Placental epithelial cell (primary cell): ENCODE measurements around the gene CFD. TPM values are rescaled to one million over a fixed set of nuclear protein-coding genes. Genes with fewer than 3 reads are reported as not detected.

Experiments
- small RNA-seq: library from RNA; depleted of rRNA; stranded (forward); fragments of <200 nt; gene quantifications from one replicate; pipeline ENCODE3, GENCODE V24; 2012
- total RNA-seq: library from RNA; depleted of rRNA; stranded (reverse); fragments of >200 nt; gene quantifications from 2 replicates; pipeline ENCODE4 v1.2.3, GENCODE V29; 2012

Gene CFD
- total RNA-seq = 1.3 and 1.6 TPM in 2 replicates

GRCh38 chr19:858868-859843 lies at the start of gene CFD:
CFD (plus strand) TSS chr19:859664; CDS start chr19:859690, 26 bp downstream.

DNA sequence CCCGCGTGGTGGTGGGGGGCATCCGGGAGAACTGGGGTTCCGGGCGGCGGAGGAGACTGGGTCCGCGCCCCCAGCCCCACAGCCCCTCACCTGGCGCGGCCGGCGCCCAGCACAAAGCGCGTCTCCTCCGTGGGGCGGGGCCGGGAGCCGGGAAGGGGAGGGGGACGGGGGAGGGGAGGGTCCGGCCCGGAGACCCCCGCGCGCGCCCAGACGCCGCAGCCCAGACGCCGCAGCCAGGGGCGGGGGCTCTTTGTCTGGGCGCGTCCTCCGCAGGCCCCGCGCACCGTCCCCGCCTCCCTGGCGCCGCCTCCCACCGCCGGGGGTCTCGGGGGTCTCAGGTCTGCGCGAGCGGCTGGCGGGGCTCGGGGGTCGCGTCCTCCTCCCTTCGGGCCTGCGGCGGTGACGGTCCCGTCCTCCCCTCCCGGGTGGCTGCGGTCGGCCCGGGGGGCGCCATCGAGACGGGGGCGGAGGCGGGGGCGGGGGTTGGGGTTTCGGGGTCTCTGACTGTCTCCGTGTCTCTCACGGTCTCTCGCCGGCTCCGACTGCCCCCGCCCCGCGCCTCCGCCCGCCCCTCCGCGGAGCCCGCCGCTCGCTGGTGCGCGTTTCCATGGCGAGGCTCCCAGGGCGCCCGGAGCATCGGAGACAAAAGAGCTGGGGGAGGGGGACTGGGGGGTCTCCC lies 37.5 kb upstream of the CFD start, which contains the start of gene PLPPR3:
TSS of gene PLPPR3 (minus strand) at position 131 of the 679 bp plus-strand sequence. CDS start 396 bp downstream, outside the sequence.

DNA sequence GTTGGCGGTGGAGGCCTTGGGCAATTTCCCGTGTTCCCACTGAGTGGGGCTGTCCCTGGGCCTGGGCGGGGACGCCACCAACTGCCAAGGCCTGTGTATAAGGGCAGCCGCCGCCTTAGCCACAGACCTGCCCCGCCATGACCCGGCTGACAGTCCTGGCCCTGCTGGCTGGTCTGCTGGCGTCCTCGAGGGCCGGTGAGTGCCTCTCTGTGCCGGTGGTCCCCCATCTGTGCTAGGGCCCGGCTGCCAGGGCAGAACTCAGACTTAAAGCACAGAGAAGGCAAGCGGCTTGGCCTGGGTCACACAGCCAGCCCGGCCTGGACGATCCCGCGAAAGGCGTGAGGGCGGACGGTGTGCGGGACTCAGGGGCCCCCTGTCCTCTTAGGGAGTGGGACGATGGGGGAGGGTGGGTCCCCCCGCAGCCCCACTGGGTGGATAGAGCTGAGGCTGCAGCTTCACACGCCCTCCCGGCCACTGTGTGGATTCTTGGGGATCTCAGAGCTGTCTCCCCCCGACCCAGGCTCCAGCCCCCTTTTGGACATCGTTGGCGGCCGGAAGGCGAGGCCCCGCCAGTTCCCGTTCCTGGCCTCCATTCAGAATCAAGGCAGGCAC lies 31.6 kb upstream of the CFD start, which contains the start of gene AZU1:
TSS of gene AZU1 (plus strand) at position 128 of the 612 bp plus-strand sequence. CDS start at position 138, 10 bp downstream.

DNA sequence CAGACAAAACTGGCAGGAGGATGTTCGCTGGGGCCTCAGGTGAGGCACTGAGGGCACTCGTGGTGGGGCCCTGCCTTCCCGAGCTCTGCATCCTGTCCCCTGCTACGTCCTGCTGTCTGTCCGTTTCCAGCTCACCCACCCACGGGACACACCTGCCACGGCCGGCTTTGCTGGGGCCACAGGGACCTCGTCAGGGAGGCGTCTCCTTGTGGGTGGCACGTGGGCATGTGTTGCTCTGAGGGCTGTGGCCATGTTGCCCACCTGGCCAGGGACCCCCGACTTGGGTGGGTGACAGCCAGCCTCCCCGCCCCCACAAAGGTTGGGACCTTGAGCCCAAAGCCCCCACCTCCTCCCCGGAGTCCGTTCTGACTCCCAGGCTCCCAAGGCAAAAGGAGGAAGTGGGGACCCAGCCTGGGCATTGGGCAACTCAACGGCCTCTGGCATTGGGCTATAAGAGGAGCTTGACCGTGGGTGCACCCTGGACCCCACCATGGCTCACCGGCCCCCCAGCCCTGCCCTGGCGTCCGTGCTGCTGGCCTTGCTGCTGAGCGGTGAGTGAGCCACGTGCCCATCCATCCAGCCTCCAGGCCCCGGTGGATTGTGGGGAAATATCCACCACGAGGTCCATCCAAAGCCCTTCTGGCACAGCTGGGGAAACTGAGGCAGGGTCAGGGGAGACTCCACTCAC lies 18.8 kb upstream of the CFD start, which contains the start of gene PRTN3:
TSS of gene PRTN3 (plus strand) at position 481 of the 688 bp plus-strand sequence. CDS start at position 491, 10 bp downstream.

GRCh38 chr19:852136-853013 lies 7.1 kb upstream of the CFD start, which contains the start of gene ELANE:
ELANE (plus strand) TSS chr19:852303; CDS start chr19:852329, 26 bp downstream.

GRCh38 chr19:892894-893689 lies 33.6 kb downstream of the CFD start, which contains the start of the genes MED16 and RNU6-9:
MED16 (minus strand) TSS chr19:893187; CDS start chr19:891131, 2,056 bp downstream.
RNU6-9 (plus strand) TSS chr19:893484.

Small RNA genes within 50 kb of the gene (small RNA-seq; reads per million reads assigned to genes)
- not detected for gene MIR3187
- gene RNU6-9 = 6.2 reads per million, percentile 93 among the genes with 10 or more reads in this experiment

Other genes starting within 250 kb of the CFD start
- 20.0 and 23.4 TPM in 2 replicates for gene POLRMT, start 226.1 kb upstream of the CFD start, total RNA-seq
- 0.33 and 0.39 TPM in 2 replicates for gene FGF22, start 219.8 kb upstream of the CFD start, total RNA-seq
- gene RNF126, start 196.4 kb upstream of the CFD start, total RNA-seq = 34.9 and 59.5 TPM in 2 replicates
- 221 and 628 TPM in 2 replicates for gene FSTL3, start 183.3 kb upstream of the CFD start, total RNA-seq
- not detected in 2 replicates for gene PRSS57, start 164.2 kb upstream of the CFD start, total RNA-seq
- gene PALM, start 150.7 kb upstream of the CFD start, total RNA-seq = 0.11 and 1.2 TPM in 2 replicates
- gene MISP, start 108.6 kb upstream of the CFD start, total RNA-seq = 11.0 and 58.5 TPM in 2 replicates
- gene PTBP1, start 62.2 kb upstream of the CFD start, total RNA-seq = 106 and 194 TPM in 2 replicates
- under 0.01 TPM in 1 of 2 replicates, not detected in the other for gene PLPPR3, start 37.7 kb upstream of the CFD start, total RNA-seq
- gene AZU1, start 31.8 kb upstream of the CFD start, total RNA-seq = not detected in 2 replicates
- not detected in 2 replicates for gene PRTN3, start 18.7 kb upstream of the CFD start, total RNA-seq
- not detected in 2 replicates for gene ELANE, start 7.4 kb upstream of the CFD start, total RNA-seq
- 25.5 and 32.2 TPM in 2 replicates for gene MED16, start 33.5 kb downstream of the CFD start, total RNA-seq
- not detected in 2 replicates for gene RNU6-9, start 33.8 kb downstream of the CFD start, total RNA-seq
- 35.3 and 49.0 TPM in 2 replicates for gene R3HDM4, start 53.6 kb downstream of the CFD start, total RNA-seq
- not detected in 2 replicates for gene KISS1R, start 57.7 kb downstream of the CFD start, total RNA-seq
- 177 and 216 TPM in 2 replicates for gene ARID3A, start 66.4 kb downstream of the CFD start, total RNA-seq
- 60.1 TPM in 2 replicates for gene WDR18, start 124.7 kb downstream of the CFD start, total RNA-seq
- gene GRIN3B, start 140.8 kb downstream of the CFD start, total RNA-seq = under 0.01 and 0.79 TPM in 2 replicates
- 79.3 and 114 TPM in 2 replicates for gene TMEM259, start 161.5 kb downstream of the CFD start, total RNA-seq
- gene RNU6-2, start 161.9 kb downstream of the CFD start, total RNA-seq = not detected in 2 replicates
- gene CNN2, start 166.9 kb downstream of the CFD start, total RNA-seq = 33.0 and 118 TPM in 2 replicates
- 13.0 and 14.0 TPM in 2 replicates for gene ABCA7, start 180.4 kb downstream of the CFD start, total RNA-seq
- gene ARHGAP45, start 207.5 kb downstream of the CFD start, total RNA-seq = 1.2 and 8.4 TPM in 2 replicates
- gene POLR2E, start 235.7 kb downstream of the CFD start, total RNA-seq = 55.0 and 196 TPM in 2 replicates
- gene GPX4, start 244.3 kb downstream of the CFD start, total RNA-seq = 203 and 236 TPM in 2 replicates